GM23338 (cell line): ENCODE results near the gene RGS3. TPM values are rescaled to one million over a fixed set of nuclear protein-coding genes. Genes with fewer than 3 reads are reported as not detected.

Source experiments
- ATAC-seq: fragments of 200-7000 bp; cut with Tn5 transposase; 3 replicates; pipeline ENCODE4 v1.9.1; 2020
- DNase-seq: peaks from one replicate; pipeline ENCODE4 v3.0.0-alpha.2; 2015; ENCODE audit warnings: low spot score
- H2AFZ ChIP-seq: fragments of 200-600 bp; sonication (generic); 2 replicates; pipeline ENCODE4 v1.8.0; 2016; ENCODE audit warnings: antibody characterized with exemption, mild to moderate bottlenecking, moderate library complexity
- H3F3A ChIP-seq: fragments of 200-600 bp; sonication (generic); replicated peaks from 2 replicates; pipeline ENCODE4 v1.8.0; 2017; ENCODE audit warnings: antibody characterized with exemption, mixed run types, low read depth
- H3K27ac ChIP-seq: fragments of 200-600 bp; sonication (generic); 2 replicates; pipeline ENCODE4 v1.6.1; 2016; ENCODE audit warnings: low read depth
- H3K27me3 ChIP-seq: fragments of 200-600 bp; sonication (generic); 2 replicates; pipeline ENCODE4 v1.8.0; 2016; ENCODE audit warnings: mild to moderate bottlenecking, mixed run types, moderate library complexity; ENCODE audit not compliant: insufficient read depth
- H3K36me3 ChIP-seq: fragments of 200-600 bp; sonication (generic); 2 replicates; pipeline ENCODE4 v1.8.0; 2016; ENCODE audit warnings: mild to moderate bottlenecking; ENCODE audit not compliant: insufficient read depth
- H3K4me1 ChIP-seq: fragments of 200-600 bp; sonication (generic); 2 replicates; pipeline ENCODE4 v1.8.0; 2016; ENCODE audit warnings: mild to moderate bottlenecking, moderate library complexity; ENCODE audit not compliant: insufficient read depth
- H3K4me2 ChIP-seq: fragments of 200-600 bp; sonication (generic); 2 replicates; pipeline ENCODE4 v1.7.1; 2017; ENCODE audit warnings: mixed run types
- H3K4me3 ChIP-seq: fragments of 200-600 bp; sonication (generic); 2 replicates; pipeline ENCODE4 v1.6.1; 2016; ENCODE audit warnings: mixed run types
- H3K79me2 ChIP-seq: fragments of 200-600 bp; sonication (generic); replicated peaks from 2 replicates; pipeline ENCODE4 v1.8.0; 2017; ENCODE audit warnings: mild to moderate bottlenecking; ENCODE audit not compliant: insufficient read depth
- H3K9me2 ChIP-seq: fragments of 200-600 bp; sonication (generic); 2 replicates; pipeline ENCODE4 v1.8.0; 2017; ENCODE audit not compliant: insufficient read depth
- H4K20me1 ChIP-seq: fragments of 200-600 bp; sonication (generic); replicated peaks from 2 replicates; pipeline ENCODE4 v1.8.0; 2017; ENCODE audit warnings: mild to moderate bottlenecking; ENCODE audit not compliant: insufficient read depth
- H3K27ac Mint-ChIP-seq: 2 replicates; pipeline ENCODE4 v1.8.0; 2020; ENCODE audit warnings: inconsistent platforms, mild to moderate bottlenecking, moderate library complexity, mixed read lengths
- H3K27me3 Mint-ChIP-seq: 3 replicates; pipeline ENCODE4 v1.8.0; 2022; ENCODE audit warnings: low read depth, mild to moderate bottlenecking, moderate library complexity, mixed read lengths, inconsistent platforms; ENCODE audit not compliant: insufficient read depth, poor library complexity
- H3K36me3 Mint-ChIP-seq: 3 replicates; pipeline ENCODE4 v1.8.0; 2021; ENCODE audit warnings: low read depth, mild to moderate bottlenecking, inconsistent platforms, moderate library complexity, mixed read lengths
- H3K4me1 Mint-ChIP-seq: 3 replicates; pipeline ENCODE4 v1.8.0; 2020; ENCODE audit warnings: mild to moderate bottlenecking, inconsistent platforms, mixed read lengths
- H3K4me3 Mint-ChIP-seq: 3 replicates; pipeline ENCODE4 v1.8.0; 2021; ENCODE audit warnings: moderate library complexity, mild to moderate bottlenecking, inconsistent platforms, mixed read lengths
- H3K9me3 Mint-ChIP-seq: 3 replicates; pipeline ENCODE4 v1.8.0; 2020; ENCODE audit warnings: moderate library complexity, mild to moderate bottlenecking, inconsistent platforms, mixed read lengths
- CREB1 ChIP-seq: fragments of 250-450 bp; sonication (Bioruptor Pico); IDR thresholded peaks from 2 replicates; pipeline ENCODE4 v1.5.0; 2020; ENCODE audit warnings: low read depth, mild to moderate bottlenecking, moderate library complexity
- CTCF ChIP-seq, 2 experiments: fragments of 200-600 bp in 1 of 2; sonication (generic) in 1 of 2; conservative IDR thresholded peaks; 2 replicates each; pipeline versions ENCODE4 v1.5.1 to v1.6.1; 2016 to 2017; ENCODE audit warnings: antibody characterized with exemption in 2 of 2, low read depth in 2 of 2, mild to moderate bottlenecking in 2 of 2, moderate library complexity in 1 of 2
- ETS1 ChIP-seq: IDR thresholded peaks from 2 replicates; pipeline ENCODE4 v1.6.1; 2016; ENCODE audit warnings: antibody characterized with exemption
- EZH2 ChIP-seq: fragments of 200-600 bp; sonication (generic); IDR thresholded peaks from one replicate; pipeline ENCODE4 v1.8.0; 2017; ENCODE audit warnings: antibody characterized with exemption, mild to moderate bottlenecking, low read depth; ENCODE audit not compliant: unreplicated experiment
- EZH2phosphoT487 ChIP-seq: fragments of 200-600 bp; sonication (generic); IDR thresholded peaks from one replicate; pipeline ENCODE4 v1.8.1; 2018; ENCODE audit warnings: antibody characterized with exemption; ENCODE audit not compliant: unreplicated experiment
- JUNB ChIP-seq: IDR thresholded peaks from one replicate; pipeline ENCODE4 v1.6.1; 2016; ENCODE audit warnings: antibody characterized with exemption; ENCODE audit not compliant: unreplicated experiment
- NANOG ChIP-seq: IDR thresholded peaks from 2 replicates; pipeline ENCODE4 v1.6.1; 2016; ENCODE audit warnings: antibody characterized with exemption, borderline replicate concordance
- POLR2AphosphoS5 ChIP-seq: IDR thresholded peaks from 2 replicates; pipeline ENCODE4 v1.6.1; 2016; ENCODE audit warnings: antibody characterized with exemption, low read depth
- REST ChIP-seq: IDR thresholded peaks from one replicate; pipeline ENCODE4 v1.6.1; 2018; ENCODE audit warnings: antibody characterized with exemption; ENCODE audit not compliant: unreplicated experiment
- STAT1 ChIP-seq: IDR thresholded peaks from one replicate; pipeline ENCODE4 v1.6.1; 2016; ENCODE audit warnings: antibody characterized with exemption; ENCODE audit not compliant: unreplicated experiment
- ZNF114 ChIP-seq: fragments of 250-450 bp; sonication (Bioruptor Pico); IDR thresholded peaks from 2 replicates; pipeline ENCODE4 v1.5.0; 2020; ENCODE audit warnings: mild to moderate bottlenecking, moderate library complexity
- ZNF331 ChIP-seq: fragments of 250-450 bp; sonication (Bioruptor Pico); IDR thresholded peaks from 2 replicates; pipeline ENCODE4 v1.5.0; 2020; ENCODE audit warnings: low read depth, mild to moderate bottlenecking, moderate library complexity
- polyA plus RNA-seq: library from polyadenylated mRNA; unstranded; fragments of >200 nt; fragmentation: Nextera tagmentation; extraction: Ambion mirVana; gene quantifications from 2 replicates; pipeline ENCODE4 v1.2.1, GENCODE V29; 2016
- total RNA-seq: library from RNA; depleted of rRNA; stranded (reverse); fragments of >200 nt; shearing (Covaris generic); gene quantifications from 2 replicates; pipeline ENCODE4 v1.2.3, GENCODE V29; 2014

RGS3 gene
- total and polyA plus RNA-seq, 2 experiments from 2014 or later = 14.2 to 24.3 TPM

- Mint-ChIP-seq H3K4me3 (no peak overlapping the region), H3K4me1 (peaks cover 15% of the 10 kb centered on the region), H3K27ac (no peak overlapping the region), H3K9me3 (no peaks in the 10 kb centered on the region), H3K27me3 (peaks cover 6% of the 10 kb centered on the region), H3K36me3 (no peaks in the 10 kb centered on the region)
- no peak overlapping the region for H3K4me2 ChIP-seq
- H3K36me3 ChIP-seq = no peaks in the 10 kb centered on the region
- no peaks in the 10 kb centered on the region for H3F3A ChIP-seq
- ATAC-seq = no peak
- no peaks in the 10 kb centered on the region for H3K27me3 ChIP-seq
- no peak overlapping the region for H3K27ac ChIP-seq
- no peak overlapping the region for H3K4me3 ChIP-seq
- H4K20me1 ChIP-seq = no peaks in the 10 kb centered on the region
- H3K4me1 ChIP-seq = no peaks in the 10 kb centered on the region
- H3K9me2 ChIP-seq = no peaks in the 10 kb centered on the region
- no peak for TF ChIP-seq EZH2
- TF ChIP-seq JUNB = no peak
- TF ChIP-seq EZH2phosphoT487 = no peak
- TF ChIP-seq ETS1 = no peak
- no peak for TF ChIP-seq REST
- no peaks in the 10 kb centered on the region for H3K79me2 ChIP-seq
- no peak overlapping the region for H2AFZ ChIP-seq
- DNase-seq = no peak
These were observed 63.3 kb downstream of the RGS3 start for GRCh38 chr9:113526841-113527240.

GRCh38 chr9:113528088-113528487, 64.6 kb downstream of the RGS3 start:
- Histone ChIP-seq H3K27ac (no peak overlapping the region), H3K79me2 (no peaks in the 10 kb centered on the region), H3F3A (no peaks in the 10 kb centered on the region), H3K27me3 (no peaks in the 10 kb centered on the region), H3K4me1 (no peaks in the 10 kb centered on the region), H3K4me3 (no peak overlapping the region), H3K9me2 (no peaks in the 10 kb centered on the region), H2AFZ (no peak overlapping the region), H4K20me1 (no peaks in the 10 kb centered on the region), H3K36me3 (no peaks in the 10 kb centered on the region), H3K4me2 (no peak overlapping the region)
- H3K27me3 Mint-ChIP-seq = peaks cover 6% of the 10 kb centered on the region
- H3K4me1 Mint-ChIP-seq = peaks cover 15% of the 10 kb centered on the region
- no peak overlapping the region for H3K27ac Mint-ChIP-seq
- H3K9me3 Mint-ChIP-seq = no peaks in the 10 kb centered on the region
- DNase-seq (no peak), ATAC-seq (no peak)
- H3K4me3 Mint-ChIP-seq = no peak overlapping the region
- no peaks in the 10 kb centered on the region for H3K36me3 Mint-ChIP-seq
- TF ChIP-seq POLR2AphosphoS5 (no peak), REST (no peak), EZH2 (no peak), ETS1 (no peak), NANOG (no peak), ZNF331 (CRISPR knock-in tag) (no peak), EZH2phosphoT487 (no peak), CTCF (conservative IDR thresholded peaks at IDR 0.05; ENCODE audit: low read depth in 2 of 2) (no peak), CREB1 (CRISPR knock-in tag) (no peak), STAT1 (no peak), ZNF114 (no peak), JUNB (no peak)
